Activated T-cell treated with anti-CD3 and anti-CD28 coated beads, Interleukin-2, amount 50 U/mL, for 48 hours (primary cell): Measurements from ENCODE around the gene TMEM151A.
A peak's percentile ranks its signal among the peaks of the same experiment; 100 is the strongest.

ENCODE experiments used
- DNase-seq, 2 experiments: peaks; one replicate each; pipeline ENCODE4 v3.0.0-alpha.2; 2020

Gene TMEM151A

DNA sequence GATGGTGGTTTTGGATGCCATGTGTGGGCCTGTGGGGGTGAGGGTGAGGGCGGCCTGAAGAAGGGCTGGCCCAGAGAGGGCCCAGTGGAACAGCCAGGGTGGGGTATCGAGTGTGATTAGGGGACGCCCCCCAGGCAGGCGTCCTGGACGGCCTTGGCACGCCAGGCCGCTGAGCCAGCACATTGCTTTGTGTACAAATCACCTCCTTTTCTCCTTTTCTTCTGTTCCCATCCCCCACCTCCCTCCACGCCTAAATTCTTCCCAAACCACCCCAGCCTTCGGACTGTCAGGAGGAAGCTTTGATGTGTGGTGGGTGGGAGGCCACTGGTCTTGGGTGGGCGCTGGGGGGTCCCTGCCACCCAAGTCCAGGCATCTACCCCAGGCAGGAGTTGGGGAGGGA, 33.0 kb downstream of the TMEM151A start:
- no peak for DNase-seq

DNA sequence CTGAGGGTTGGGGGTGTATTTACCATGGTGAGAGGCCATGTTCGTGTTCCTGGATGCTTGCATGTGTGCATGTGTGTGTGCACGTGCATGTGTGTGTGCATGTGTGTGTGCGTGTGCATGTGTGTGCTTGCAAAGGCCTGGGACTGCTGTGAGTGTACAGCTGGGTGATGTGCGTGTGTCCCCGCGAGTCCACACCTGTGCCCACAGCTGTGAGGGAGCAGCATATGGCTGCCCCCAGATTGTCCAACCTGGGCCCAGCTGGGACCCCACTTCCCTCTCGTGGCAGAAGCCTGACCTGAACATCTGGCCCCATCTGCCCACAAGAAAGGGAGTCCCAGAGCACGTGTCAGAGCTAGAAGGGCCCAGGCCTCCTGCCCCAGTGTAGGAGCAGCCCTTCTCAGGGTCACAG, 33.6 kb downstream of the TMEM151A start:
- no peak for DNase-seq

DNA sequence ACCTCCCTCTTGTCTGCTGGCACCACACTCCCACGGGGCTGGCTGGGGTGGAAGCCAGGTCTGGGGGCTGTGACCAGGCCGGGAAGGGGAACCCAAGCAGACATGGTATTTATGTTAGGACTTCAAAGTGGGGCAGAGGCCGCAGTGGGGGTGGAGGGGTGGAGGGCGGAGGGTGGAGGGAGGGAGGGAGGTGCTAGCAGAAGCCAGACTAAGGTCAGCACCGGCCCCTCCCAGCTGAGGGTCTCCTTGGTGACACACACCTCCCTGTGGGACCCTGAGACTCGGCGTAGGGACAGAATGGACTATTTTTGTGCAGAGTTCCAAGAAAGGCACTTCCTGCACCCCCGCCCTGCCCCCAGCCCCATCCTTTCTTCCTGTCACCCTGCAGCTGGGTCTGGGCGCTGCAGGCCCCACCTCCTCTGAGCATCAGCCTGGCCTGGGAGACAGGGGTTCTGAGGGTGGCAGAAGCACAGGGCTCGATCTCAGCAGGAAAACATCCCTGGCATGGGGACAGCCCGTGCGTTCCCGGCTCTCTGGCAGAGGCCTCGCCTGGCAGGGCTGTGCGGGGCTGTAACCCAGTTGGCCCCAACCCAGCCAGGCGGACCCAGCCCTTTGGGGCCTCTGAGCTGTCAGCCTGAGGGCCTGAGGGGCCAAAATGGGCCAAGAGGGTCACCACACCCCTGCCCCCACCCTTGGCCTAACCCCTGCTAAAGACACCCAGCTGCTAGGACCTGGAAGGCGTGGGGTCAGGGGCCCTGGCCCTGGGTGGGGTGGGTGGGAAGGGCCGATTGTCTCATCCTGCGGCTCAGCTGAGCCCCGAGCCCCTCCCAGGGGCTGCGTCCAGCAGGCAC, 34.8 kb downstream of the TMEM151A start:
- DNase-seq = peak in 1 of 2 experiments; percentile 55

DNA sequence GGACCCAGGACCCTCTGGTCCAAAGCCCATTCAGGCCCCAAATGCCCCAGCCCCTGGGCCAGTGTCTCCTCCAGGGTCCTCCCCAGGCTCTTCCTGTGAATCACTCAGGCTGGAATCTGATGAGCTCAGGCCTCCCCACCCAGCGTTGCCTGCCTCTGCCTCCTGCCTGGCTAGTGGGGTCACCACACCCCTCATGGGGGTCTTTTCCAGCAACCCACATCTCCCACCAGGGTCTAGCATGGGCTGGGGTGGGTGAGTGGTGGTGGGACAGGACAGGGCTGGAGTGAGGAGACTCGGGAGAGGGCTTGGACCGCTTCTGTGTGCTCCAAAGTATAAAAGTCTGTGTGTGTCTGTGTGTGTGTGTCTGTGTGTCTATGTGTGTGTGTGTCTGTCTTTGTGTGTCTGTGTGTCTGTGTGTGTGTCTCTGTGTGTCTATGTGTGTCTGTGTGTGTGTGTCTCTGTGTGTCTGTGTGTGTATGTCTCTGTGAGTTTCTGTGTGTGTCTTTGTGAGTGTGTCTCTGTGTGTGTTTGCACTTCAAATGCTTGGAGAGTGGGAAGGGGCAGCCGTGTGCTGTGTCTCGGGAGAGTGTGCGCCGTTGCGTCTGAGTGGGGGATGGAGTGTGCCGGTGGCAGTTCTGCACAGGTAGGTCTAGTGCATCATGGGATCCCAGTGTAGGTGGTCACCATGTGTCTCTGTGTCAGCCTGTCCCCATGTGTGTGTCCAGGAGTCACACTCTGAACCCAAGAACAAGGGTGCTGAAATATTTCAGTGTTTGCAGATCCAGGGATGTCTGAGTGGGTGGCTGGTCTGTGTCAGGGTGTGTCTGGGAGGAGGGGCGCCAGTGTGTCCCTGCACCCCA, 35.7 kb downstream of the TMEM151A start:
- no peak for DNase-seq

DNA sequence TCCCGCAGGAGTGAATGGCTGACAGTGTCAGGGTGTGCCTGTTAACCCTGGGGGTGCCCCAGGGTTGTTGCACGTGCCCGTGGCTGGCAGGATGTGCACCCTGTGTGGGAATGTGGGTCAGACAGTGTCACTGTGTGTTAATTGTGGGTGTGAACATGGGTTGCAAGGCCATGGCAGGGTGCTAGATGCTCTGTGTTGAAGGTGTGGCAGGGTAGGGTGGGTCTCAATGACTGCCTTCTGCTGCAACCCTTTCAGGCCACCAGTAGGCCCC, 36.3 kb downstream of the TMEM151A start:
- DNase-seq = peak in 1 of 2 experiments; percentile 53

DNA sequence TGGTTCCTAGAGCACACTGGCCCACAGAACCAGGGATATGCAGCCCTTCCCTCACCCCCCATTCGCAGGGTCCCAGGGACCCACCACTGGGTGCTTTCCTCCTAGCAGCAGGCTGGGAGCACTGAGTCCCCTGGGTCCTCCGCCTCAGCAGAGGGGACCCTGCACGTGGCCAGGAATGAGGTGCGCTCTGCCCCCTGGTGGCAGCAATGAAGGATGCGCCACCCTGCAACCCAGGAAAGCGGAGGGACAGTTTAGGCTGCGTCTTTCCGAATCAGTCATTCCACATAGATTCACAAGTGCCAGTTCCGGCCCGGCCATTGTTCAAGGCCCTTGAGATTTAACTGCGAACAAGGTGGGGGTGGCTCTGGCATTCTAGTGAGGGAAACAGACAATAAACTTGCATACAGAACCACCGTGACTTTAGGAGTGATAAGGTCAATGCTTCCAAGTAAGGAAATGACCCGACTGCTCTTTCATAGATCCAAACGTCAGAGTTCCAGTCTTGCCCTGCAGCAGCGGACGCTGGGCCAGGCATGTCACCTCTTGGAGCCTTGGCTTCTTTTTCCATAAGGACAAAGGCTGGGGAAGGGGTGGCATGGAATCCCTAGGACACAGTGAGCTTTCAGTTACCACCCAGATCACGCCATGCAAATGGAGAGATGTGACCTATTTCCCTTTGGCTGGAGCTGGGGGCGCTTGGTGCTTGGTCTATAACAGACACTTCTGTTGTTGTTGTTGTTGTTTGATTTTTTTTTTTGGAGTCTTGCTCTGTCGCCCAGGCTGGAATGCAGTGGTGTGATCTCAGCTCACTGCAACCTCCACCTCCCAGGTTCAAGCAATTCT, 36.8 kb downstream of the TMEM151A start:
- peak; percentile 90 to 93 for DNase-seq

DNA sequence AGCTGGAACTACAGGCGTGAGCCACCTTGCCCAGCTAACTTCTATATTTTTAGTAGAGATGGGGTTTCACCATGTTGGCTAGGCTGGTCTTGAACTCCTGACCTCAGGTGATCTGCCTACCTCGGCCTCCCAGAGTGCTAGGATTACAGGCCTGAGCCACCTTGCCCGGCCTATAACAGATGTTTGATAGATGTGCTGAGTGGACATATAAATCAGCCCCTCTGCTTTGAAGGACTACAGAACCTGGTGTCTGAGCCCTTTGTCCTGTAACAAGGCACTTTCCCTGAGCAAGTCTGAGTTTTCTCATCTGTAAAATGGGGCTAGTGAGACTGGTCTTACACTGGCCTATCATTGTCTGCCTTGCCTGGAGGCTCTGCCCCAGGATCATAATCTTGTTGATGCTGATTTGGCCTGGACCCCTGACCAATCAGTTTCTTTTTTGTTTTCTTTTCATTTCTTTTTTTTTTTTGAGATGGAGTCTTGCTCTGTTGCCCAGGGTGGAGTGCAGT, 37.5 kb downstream of the TMEM151A start:
- DNase-seq = peak in 1 of 2 experiments; percentile 16

DNA sequence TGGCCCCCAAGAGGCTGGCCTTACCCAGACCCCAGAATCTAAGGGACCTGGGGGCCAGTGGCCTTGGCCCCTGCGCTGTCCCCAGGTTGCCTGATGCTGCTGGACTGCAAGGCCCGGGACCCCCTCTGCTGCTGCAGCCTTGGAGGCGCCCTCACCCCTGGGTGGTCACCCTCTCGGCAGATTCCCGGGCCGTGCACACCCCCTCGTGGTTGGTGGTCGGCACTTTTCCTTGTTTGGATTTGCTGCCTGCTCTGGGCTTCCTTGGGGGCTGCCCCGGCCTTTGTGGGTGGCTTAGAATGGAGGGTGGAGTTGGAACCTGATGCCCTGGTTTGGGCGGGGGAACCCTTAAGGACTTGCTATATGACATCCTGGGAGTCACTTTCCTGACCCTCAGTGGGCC, 39.2 kb downstream of the TMEM151A start:
- no peak for DNase-seq

DNA sequence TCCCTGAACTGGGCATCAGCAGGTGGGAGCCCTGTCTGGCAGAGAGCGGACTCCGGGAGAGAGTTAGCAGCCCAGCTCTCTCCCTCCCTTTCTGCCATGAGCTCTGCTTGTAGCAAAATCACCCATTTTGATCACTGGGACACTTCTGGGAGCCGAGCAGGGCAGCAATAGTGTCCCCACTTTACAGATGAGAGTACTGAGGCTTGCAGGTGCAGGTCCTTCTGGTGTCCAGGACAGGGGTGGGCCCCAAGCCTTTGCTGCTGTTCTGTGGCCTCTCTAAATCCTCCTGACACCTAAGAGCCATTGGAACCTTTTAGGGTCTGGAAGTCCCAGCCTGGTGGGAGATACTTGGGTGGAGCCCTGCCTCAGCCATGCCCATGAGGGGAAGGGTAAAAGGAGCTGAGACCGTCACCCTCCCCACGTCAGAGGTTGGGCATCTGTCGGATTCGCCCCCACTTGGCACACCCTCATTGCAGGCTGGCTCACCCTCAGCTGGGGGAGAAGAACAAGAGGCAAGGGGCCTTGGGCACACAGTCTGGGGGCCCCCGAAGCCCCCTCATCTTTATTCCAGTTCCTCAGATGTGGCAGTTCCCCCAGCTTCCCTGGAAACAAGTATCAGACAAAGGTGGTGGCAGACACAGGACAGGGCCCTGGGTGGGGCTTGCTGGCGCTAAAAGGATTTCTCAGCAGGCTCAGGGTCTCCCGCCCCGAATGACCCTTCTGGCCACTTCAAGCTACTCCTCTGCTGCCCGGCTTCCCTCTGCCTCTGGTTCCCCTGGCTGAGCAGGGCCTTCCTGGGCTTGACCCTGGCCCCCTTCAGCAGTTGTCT, 40.1 kb downstream of the TMEM151A start:
- no peak for DNase-seq

DNA sequence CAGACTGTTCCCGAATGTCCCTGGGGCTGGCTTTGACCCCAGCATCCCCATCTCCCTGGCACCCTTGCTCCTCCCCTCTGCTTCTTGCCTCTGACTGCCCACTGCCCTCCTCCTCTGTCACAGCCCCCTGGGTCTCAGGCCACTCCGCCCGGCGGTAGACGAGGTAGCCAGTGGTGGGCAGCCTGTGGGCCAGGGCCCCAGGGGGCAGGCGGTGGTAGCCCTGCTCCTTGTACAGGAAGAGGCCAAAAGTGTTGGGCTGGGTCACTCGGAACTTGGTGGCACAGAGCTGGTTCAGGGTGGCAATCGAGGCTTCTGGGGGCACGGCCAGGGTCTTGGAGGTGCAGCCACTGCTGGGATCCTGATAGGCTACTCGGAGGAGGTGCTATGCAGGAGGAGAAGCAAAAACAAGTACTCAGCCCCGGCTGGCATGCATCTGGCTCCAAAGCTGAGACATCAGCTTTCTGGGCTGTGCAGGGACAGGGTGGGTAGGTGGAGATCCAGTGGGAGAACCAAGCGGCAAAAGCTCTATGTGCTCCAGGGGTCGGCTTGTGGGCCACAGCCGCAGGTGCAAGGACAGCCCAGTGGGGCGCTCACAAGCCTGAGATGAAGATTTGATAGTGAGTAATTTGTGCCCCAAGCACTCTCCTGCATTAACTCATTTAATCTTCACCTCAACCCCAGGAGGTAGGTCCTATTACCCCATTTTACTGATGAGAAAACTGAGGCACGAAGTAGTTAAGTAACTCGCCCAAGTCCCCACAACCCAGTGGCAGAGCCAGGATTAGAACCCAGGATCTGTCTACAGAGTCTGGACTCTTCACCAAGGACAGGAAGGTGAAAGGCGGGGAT, 40.9 kb downstream of the TMEM151A start:
- no peak for DNase-seq

DNA sequence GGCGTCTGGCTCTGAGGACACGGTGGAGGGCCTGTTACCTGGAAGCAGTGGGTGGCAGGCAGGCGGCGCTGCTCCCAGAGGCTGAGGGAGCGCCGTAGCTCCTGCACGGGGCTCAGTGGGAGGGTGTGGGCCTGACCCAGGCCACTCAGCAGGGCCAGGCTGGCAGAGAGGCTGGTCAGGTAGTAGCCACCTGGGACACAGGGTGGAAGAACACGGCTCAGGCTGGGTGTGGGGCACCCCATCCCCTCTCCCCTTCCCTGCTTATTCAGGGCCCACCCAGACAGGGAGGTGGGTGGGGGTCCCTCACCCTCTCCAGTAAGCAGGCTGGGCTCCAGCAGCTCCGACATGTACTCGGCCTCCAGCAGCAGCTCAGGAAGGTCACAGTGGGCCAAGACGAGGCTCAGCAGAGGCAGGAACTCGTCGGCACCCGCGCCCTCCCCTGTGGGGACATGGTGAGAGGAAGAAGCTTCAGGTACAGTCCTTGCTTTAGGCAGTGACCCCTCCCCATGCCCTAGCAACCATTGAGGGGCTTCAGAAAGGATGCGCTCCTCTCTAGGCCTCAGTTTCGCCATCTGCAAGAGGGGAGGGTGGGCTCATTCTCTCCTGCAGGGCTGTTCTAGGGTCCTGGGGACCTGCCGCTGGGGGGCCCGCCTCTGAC, 41.7 kb downstream of the TMEM151A start:
- no peak for DNase-seq

DNA sequence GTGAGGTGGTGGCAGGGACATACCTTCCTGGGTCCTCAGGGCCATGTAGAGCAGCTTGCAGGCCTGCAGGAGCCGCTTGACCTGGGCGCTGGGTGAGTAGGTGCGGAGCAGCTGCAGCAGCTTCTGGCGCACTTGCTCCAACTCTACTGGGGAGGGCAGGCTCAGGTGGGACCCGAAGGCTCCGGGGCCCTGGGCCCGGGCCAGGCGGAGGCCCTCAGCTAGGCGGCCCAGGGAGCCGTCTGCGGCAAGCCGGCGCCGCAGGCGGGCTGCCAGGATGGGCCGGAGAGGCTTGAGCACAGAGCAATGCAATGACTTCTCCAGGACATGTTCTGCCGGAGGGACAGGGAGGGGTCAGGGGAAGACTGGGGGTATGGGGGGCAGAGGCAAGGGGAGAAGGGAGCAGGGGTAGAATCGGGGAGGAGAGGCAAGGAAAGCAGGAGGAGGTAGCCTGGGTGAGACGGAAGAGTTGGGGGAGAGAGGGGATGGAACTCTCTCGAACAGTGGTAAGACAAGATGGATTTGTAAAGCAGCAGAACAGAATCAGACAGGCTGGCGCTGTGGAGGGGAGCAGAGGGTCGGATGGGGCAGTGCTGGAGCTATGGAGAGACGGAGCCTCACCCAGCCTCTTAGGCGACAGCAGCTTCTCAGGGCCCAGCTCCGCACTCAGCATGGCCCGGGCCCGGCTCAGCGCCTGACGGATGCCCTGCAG, 42.4 kb downstream of the TMEM151A start:
- DNase-seq = no peak

DNA sequence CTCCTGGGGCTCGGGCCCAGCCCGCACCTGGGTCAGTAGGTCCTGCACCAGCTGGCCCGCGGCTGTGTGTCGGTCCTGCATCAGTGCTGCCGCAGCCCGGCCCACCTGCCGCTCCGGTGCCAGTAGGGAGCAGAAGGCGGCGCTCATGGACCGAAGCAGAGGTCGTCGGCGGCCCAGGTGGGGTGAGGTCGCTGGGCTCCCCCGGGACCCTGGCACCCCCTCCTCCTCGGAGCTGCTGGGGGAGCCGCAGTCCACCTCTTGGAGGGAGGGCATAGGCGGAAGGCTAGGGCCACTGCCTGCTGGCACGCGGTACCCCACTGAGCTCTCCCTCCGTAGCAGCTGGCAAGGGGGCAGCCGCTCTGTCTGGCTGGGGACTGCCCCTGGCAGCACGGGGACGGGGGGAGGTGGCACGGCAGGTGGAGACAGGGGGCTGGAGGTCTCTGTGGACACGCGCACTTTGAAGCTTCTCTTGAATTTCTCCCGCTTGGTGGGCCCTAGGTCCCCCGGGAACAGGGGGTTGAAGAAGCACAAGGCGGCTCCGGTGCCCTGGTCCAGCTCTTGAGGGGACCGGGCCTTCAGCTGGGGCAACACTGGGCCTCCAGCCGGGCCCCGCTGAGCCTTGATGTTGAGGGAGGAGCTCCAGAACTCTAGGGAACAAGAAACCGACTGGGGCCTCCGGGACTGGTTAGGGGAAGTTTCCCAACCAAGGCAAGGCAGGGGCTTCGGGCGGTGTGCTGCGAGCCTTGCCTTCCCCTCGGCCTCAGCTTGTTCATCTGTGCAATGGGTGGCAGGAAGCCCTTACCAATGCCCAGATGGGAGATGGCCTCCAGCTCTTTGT, 43.1 kb downstream of the TMEM151A start:
- DNase-seq = no peak

DNA sequence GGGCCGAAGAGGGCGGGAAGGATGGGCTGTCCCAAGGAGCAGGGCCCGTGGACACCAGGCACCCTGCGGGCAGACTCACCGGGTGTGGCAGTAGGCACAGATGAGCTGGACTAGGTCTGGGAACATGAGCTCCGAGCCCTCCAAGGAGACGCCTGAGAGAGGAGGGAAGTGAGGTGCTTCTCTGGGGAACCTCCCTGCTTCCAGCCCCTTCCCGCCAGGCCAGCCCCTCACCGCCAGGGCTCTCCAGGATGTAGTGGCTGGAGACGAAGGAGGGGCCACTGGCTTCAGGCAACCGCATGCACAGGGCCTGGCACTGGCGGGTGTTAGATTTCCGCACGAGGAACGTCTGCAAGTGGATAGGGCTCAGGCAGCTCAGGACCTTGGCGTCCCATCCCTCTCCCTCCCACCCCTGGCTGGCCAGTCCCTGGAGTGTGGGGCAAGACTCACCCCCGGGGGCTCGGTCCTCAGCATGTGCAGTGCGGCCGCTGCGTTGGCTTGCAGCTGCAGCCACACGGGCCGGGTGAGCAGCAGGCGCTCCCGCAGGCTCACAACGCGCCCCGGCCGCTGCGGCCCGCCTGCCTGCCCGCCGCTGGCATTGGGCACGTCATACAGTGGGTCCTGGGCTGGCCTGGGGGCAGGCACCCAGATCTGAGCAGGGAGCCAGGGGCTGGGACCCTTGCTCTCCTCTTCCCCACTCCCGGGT, 44.0 kb downstream of the TMEM151A start:
- no peak for DNase-seq

DNA sequence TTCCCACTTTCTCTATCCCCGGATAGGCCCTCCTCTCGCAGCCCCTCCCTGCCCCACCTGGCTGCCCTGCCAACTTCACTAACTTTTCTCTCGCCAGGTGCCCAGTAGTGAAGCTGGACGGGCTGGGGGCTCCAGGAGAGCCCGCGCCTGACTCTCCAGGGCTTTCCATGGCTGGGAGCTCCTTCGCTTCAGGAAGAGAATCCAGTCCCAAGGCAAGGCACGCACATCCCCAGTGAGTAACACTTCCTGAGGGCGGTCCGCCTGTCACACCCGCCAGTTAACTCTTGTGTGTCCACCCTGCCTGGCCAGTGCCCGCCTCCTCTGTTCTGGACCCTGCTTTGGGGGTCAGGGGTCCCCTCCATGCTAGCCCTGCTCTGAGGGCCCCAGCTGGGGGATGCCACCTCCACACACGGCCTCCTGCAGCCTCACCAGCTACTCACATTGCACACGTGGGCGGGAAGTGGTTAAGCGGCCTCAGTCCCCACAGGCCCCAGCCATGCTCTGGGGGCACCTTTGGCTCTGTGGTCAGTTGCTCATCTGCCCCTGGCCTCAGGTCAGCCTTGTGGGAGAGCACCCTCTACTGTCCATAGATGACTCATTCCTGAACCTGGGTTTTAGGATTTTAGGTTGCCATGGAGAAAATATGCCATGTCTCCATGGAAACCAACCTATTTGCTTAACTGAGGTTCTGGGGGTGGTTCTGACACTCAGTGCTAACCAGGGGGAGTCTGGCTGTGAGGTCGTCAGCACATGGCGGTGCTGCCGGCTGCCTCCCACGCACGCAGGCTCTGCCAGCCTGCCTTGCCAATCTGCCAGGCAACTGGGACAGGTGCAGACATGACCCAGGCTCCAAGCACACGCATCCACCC, 44.8 kb downstream of the TMEM151A start, which contains the start of gene RIN1:
Gene RIN1, minus strand, starts transcription at position 201 of the 869 bp plus-strand sequence. Its CDS starts 32 bp downstream, at position 169.
- peak; percentile 83 to 85 for DNase-seq

DNA sequence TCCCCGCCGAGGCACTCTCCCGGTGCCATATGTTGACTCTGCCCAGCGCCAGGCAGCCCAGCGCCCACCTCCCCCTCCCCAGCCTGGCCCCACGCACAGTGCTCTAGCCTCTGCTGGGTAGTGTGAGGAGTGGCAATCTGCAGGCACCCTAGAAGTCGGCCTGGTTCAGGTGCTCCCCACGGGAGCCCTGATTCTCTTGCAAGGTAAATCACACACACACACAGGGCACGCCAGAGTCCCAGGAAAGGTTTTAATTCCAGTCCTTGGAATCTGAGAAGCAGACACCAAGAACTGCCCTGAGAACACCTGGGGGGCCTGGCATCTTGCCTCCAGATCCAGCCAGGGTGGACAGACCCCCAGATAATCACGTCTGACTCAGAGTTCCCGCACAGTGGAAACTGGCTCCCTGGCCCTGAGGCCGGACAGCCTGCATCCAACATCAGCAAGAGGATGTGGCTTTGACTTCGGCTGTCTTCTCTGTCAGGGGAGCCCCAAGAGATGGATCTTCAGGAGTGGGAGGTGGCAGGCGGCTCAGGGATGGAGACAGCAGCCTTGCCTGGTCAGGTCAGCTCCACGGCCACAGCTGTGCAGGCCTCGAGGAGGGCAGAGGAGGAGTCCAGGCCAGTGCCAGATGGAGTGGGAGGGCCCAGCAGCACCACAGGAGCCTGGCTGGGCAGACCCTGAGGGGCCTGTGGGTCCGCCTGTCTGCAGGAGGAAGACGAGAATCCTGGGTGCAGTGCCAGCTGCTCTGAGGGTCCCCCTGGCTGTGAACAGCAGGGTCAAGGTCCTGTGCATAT, 45.6 kb downstream of the TMEM151A start:
- DNase-seq = no peak
